GM12878 (cell line): ENCODE data around the gene ANKRD50.

Experiments used
- BRCA1 ChIP-seq: IDR thresholded peaks from 2 replicates; pipeline ENCODE4 v1.6.1; 2011; ENCODE audit warnings: low read depth, low read length, improper control_type of control experiment
- EZH2 ChIP-seq: IDR thresholded peaks from 2 replicates; pipeline ENCODE4 v1.6.1; 2012; ENCODE audit warnings: low read depth, mild to moderate bottlenecking, control low read depth, inconsistent platforms, low read length, borderline replicate concordance; ENCODE audit not compliant: control insufficient read depth
- JUND ChIP-seq: IDR thresholded peaks from 2 replicates; pipeline ENCODE4 v1.6.1; 2012; ENCODE audit warnings: low read depth, mild to moderate bottlenecking, low read length, improper control_type of control experiment, moderate library complexity
- LARP7 ChIP-seq: fragments of 450-650 bp; IDR thresholded peaks from 2 replicates; pipeline ENCODE4 v1.6.1; 2017; ENCODE audit warnings: mild to moderate bottlenecking
- RFX5 ChIP-seq: IDR thresholded peaks from 2 replicates; pipeline ENCODE4 v1.6.1; 2011; ENCODE audit warnings: low read depth, low read length, improper control_type of control experiment
- SMARCA5 ChIP-seq: fragments of 450-650 bp; IDR thresholded peaks from 2 replicates; pipeline ENCODE4 v1.6.1; 2017; ENCODE audit warnings: mild to moderate bottlenecking
- TCF7 ChIP-seq: IDR thresholded peaks from 2 replicates; pipeline ENCODE4 v1.6.1; 2014; ENCODE audit warnings: antibody characterized with exemption, borderline replicate concordance
- TF ChIP-seq, protein P1 (sequence below): IDR thresholded peaks from 2 replicates; pipeline ENCODE4 v1.6.1; 2012; ENCODE audit warnings: low read length, inconsistent platforms
- TF ChIP-seq, protein P2 (sequence below), 3 experiments: IDR thresholded peaks in 2 of 3; conservative IDR thresholded peaks in 1 of 3; 2 replicates each; pipeline ENCODE4 v1.5.1; 2011; ENCODE audit warnings: low read depth in 3 of 3, low read length in 3 of 3, mild to moderate bottlenecking in 3 of 3, control low read depth in 2 of 3, moderate library complexity in 2 of 3, inconsistent platforms in 1 of 3, mixed read lengths in 1 of 3; ENCODE audit not compliant: control insufficient read depth in 2 of 3, insufficient read depth in 1 of 3; ENCODE audit errors: extremely low read depth in 1 of 3

DNA sequence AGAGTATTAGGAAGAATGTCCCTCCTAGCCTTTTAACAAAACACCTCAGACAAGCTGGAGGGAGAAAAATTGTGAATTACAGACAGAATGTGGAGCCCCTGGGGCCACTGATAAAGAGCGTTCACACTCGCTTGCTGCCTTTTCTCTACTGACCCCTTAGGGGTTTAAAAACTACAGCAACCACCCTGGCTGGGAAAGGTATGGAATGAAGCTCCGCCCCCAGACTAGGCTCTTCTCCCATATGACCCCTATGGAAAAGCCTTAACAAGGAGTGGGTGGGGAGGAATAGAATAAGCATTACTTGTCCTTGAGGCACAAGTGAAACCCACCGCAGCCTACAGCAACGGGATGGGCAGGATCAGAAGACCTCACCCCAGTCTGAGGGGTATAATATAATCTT is 26.3 kb downstream of the ANKRD50 start:
- TF ChIP-seq TCF7 = no peak
- TF ChIP-seq, protein P1, sequence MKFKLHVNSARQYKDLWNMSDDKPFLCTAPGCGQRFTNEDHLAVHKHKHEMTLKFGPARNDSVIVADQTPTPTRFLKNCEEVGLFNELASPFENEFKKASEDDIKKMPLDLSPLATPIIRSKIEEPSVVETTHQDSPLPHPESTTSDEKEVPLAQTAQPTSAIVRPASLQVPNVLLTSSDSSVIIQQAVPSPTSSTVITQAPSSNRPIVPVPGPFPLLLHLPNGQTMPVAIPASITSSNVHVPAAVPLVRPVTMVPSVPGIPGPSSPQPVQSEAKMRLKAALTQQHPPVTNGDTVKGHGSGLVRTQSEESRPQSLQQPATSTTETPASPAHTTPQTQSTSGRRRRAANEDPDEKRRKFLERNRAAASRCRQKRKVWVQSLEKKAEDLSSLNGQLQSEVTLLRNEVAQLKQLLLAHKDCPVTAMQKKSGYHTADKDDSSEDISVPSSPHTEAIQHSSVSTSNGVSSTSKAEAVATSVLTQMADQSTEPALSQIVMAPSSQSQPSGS = no peak
- TF ChIP-seq, protein P2, sequence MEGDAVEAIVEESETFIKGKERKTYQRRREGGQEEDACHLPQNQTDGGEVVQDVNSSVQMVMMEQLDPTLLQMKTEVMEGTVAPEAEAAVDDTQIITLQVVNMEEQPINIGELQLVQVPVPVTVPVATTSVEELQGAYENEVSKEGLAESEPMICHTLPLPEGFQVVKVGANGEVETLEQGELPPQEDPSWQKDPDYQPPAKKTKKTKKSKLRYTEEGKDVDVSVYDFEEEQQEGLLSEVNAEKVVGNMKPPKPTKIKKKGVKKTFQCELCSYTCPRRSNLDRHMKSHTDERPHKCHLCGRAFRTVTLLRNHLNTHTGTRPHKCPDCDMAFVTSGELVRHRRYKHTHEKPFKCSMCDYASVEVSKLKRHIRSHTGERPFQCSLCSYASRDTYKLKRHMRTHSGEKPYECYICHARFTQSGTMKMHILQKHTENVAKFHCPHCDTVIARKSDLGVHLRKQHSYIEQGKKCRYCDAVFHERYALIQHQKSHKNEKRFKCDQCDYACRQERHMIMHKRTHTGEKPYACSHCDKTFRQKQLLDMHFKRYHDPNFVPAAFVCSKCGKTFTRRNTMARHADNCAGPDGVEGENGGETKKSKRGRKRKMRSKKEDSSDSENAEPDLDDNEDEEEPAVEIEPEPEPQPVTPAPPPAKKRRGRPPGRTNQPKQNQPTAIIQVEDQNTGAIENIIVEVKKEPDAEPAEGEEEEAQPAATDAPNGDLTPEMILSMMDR (IDR thresholded peaks at IDR 0.05 in 2 of 3, conservative IDR thresholded peaks at IDR 0.05 in 1 of 3; ENCODE audit: control insufficient read depth in 2 of 3, extremely low read depth in 1 of 3, insufficient read depth in 1 of 3, low read depth in 3 of 3, low read length in 3 of 3) = no peak
- TF ChIP-seq EZH2 = no peak
- no peak for TF ChIP-seq SMARCA5
- no peak for TF ChIP-seq JUND
- TF ChIP-seq LARP7 = no peak
- no peak for TF ChIP-seq RFX5
- no peak for TF ChIP-seq BRCA1
